Testis (tissue), 2 donors: ENCODE results near the gene APOBEC2.

ENCODE experiments used
- CTCF ChIP-seq, 3 experiments: fragments of 450-650 bp in 2 of 3; fragments of 200-600 bp in 1 of 3; sonication (generic) in 1 of 3; IDR thresholded peaks; one replicate each; pipeline ENCODE4 v1.5.1; 2016 to 2019; ENCODE audit warnings: antibody characterized with exemption in 3 of 3, mild to moderate bottlenecking in 2 of 3, moderate library complexity in 1 of 3
- POLR2A ChIP-seq: fragments of 450-650 bp; IDR thresholded peaks from one replicate; pipeline ENCODE4 v1.6.1; 2017; ENCODE audit warnings: antibody characterized with exemption, mild to moderate bottlenecking, moderate library complexity

GRCh38 chr6:41046084-41046483 is 6.9 kb upstream of the APOBEC2 start:
- no peak for TF ChIP-seq CTCF (IDR thresholded peaks at IDR 0.05)
- no peak for TF ChIP-seq POLR2A
